NCI-H146 treated with DMSO at 0.1 percent for 48 hours (cell line): ENCODE measurements around the gene SMIM3.

Experiments used
- DNase-seq: peaks from one replicate; lab custom pipeline; 2025; ENCODE audit not compliant: unreplicated experiment; lab: John Stamatoyannopoulos, UW

SMIM3 gene

GRCh38 chr5:150765011-150765798 is 13.4 kb upstream of the SMIM3 start:
- no peak for DNase-seq

- no peak for DNase-seq
These were observed 12.8 kb upstream of the SMIM3 start for GRCh38 chr5:150765799-150766169.

- no peak for DNase-seq
These were observed 12.3 kb upstream of the SMIM3 start for GRCh38 chr5:150766251-150766650.

GRCh38 chr5:150771034-150771795 is 7.3 kb upstream of the SMIM3 start:
- no peak for DNase-seq

GRCh38 chr5:150774145-150774544 is 4.4 kb upstream of the SMIM3 start:
- DNase-seq = no peak

GRCh38 chr5:150777685-150778084 is 872 bp upstream of the SMIM3 start:
- no peak for DNase-seq

- DNase-seq = no peak
These were observed 455 bp upstream of the SMIM3 start for GRCh38 chr5:150778088-150778516.

- DNase-seq = no peak
These were observed 1.0 kb downstream of the SMIM3 start for GRCh38 chr5:150779397-150780186.

GRCh38 chr5:150780187-150780692 is 1.7 kb downstream of the SMIM3 start:
- DNase-seq = no peak

GRCh38 chr5:150780816-150781221 is 2.3 kb downstream of the SMIM3 start:
- DNase-seq = no peak

GRCh38 chr5:150781706-150782614 is 3.4 kb downstream of the SMIM3 start:
- no peak for DNase-seq

- no peak for DNase-seq
These were observed 4.3 kb downstream of the SMIM3 start for GRCh38 chr5:150782850-150783249.

GRCh38 chr5:150783422-150783928 is 4.9 kb downstream of the SMIM3 start:
- peak; percentile 47 for DNase-seq

GRCh38 chr5:150785950-150786349 is 7.4 kb downstream of the SMIM3 start:
- no peak for DNase-seq

GRCh38 chr5:150786876-150787275 is 8.3 kb downstream of the SMIM3 start:
- DNase-seq = no peak

GRCh38 chr5:150787656-150788055 is 9.1 kb downstream of the SMIM3 start:
- DNase-seq = no peak

- no peak for DNase-seq
These were observed 10.4 kb downstream of the SMIM3 start for GRCh38 chr5:150788977-150789376.

- DNase-seq = no peak
These were observed 10.9 kb downstream of the SMIM3 start for GRCh38 chr5:150789450-150789849.

GRCh38 chr5:150789943-150790611 is 11.5 kb downstream of the SMIM3 start:
- no peak for DNase-seq

GRCh38 chr5:150791536-150791935 is 13.0 kb downstream of the SMIM3 start:
- no peak for DNase-seq
